Subcutaneous adipose tissue (tissue), 4 donors: ENCODE results near the gene MOSMO. TPM values are rescaled to one million over a fixed set of nuclear protein-coding genes. Genes with fewer than 3 reads are reported as not detected.

Experiments
- total RNA-seq, 4 donors: library from RNA; depleted of rRNA; stranded (reverse); fragments of >200 nt; gene quantifications; one replicate each; pipeline ENCODE4 v1.1.0, GENCODE V29; 2016
- TF ChIP-seq, protein P1 (sequence below): fragments of 450-650 bp; IDR thresholded peaks from one replicate; pipeline ENCODE4 v1.5.1; 2016; ENCODE audit warnings: low read depth, mild to moderate bottlenecking, control low read depth, antibody characterized with exemption, moderate library complexity

MOSMO gene
- total RNA-seq, 4 donors from 2014 or later, result 15.3 to 33.4 (median 23.8) TPM

- TF ChIP-seq, protein P1, sequence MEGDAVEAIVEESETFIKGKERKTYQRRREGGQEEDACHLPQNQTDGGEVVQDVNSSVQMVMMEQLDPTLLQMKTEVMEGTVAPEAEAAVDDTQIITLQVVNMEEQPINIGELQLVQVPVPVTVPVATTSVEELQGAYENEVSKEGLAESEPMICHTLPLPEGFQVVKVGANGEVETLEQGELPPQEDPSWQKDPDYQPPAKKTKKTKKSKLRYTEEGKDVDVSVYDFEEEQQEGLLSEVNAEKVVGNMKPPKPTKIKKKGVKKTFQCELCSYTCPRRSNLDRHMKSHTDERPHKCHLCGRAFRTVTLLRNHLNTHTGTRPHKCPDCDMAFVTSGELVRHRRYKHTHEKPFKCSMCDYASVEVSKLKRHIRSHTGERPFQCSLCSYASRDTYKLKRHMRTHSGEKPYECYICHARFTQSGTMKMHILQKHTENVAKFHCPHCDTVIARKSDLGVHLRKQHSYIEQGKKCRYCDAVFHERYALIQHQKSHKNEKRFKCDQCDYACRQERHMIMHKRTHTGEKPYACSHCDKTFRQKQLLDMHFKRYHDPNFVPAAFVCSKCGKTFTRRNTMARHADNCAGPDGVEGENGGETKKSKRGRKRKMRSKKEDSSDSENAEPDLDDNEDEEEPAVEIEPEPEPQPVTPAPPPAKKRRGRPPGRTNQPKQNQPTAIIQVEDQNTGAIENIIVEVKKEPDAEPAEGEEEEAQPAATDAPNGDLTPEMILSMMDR, result no peak
Measured at GRCh38 chr16:22071331-22071910, 63.5 kb downstream of the MOSMO start.

DNA sequence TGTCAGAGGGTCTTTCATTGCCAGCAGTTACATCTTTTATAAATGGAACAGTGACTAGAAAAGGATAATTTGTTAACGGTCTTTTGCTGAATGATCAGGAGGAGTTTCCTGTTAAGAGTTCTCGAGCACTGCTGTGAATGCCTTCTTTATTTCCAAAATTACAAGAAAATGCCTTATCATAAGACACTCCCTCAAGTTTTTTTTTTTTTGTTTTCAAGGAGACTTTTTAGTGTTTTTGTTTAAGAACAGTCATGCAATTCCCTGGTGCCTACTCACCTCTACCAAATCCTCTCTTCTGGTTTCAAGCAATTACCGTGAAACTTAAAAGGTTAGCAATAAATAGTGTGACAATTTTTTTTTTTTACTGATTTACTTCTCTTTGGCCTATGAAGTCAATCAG lies 65.4 kb downstream of the MOSMO start:
- TF ChIP-seq, protein P1, result no peak

GRCh38 chr16:22075043-22075757 lies 67.3 kb downstream of the MOSMO start:
- TF ChIP-seq, protein P1, result no peak

DNA sequence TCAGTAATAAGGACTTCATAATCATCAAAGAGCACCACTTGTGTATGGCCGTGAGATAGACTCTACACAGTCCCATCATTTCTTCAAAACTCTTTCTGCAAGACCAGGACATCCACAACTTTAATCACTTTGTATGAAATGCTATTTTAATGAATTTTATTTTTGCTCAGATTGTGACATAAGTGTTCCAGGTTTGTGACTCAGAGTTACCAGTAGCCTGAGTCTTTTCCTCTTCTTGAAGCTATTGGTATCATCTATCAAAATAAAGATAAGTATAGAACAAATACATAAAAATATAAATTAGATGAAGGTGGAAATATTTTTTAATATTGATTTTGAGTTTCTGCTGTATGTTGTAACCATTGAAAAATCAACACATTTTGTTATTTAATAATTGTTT lies 67.9 kb downstream of the MOSMO start:
- TF ChIP-seq, protein P1, result no peak

DNA sequence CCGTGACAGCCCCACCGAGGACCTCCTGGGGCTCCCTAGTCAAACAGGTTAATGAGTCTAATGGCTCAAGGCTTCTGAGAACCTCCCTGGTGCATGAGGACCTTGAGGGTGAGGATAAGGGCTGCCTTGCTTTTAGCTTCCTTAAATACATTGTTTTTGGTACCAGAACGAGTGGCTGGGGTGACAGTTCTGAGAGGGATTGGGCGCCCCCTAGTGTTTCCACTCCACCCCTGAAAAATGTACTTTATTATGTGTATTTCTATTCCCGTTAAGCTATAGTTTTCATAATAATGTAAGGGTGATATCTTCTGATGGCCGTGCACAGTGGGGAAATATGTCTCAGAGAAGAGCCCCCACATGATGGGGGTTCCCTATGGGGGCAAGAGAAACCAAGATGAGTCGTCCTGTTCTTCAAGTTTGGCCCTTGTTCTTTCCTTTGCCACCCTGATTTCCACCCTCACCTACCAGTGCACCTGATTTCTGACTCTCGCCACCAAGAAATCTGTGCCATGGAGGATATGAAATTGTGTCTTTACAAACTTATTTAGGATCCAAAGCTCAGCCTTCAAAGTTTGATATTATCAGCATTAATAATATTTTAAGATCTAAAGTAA lies 69.9 kb downstream of the MOSMO start:
- TF ChIP-seq, protein P1, result no peak

DNA sequence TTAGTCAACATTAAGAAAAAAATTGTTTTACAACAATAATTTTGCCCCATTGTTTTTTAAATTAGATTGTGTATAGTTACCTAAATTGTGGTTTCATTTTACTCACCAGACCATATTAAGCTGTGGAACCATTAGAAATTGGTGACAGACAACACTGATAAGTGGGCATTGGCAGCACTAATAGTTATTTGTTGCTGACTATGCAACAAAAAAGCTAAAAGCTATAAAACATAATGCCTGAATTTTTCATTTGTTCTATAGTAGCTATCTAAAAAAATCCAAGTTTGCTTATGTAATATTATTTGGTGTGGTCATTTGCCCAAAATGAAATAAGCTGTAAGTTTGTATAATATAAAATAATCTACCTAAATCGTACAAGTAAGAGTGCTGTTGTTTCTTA lies 70.7 kb downstream of the MOSMO start:
- TF ChIP-seq, protein P1, result no peak

DNA sequence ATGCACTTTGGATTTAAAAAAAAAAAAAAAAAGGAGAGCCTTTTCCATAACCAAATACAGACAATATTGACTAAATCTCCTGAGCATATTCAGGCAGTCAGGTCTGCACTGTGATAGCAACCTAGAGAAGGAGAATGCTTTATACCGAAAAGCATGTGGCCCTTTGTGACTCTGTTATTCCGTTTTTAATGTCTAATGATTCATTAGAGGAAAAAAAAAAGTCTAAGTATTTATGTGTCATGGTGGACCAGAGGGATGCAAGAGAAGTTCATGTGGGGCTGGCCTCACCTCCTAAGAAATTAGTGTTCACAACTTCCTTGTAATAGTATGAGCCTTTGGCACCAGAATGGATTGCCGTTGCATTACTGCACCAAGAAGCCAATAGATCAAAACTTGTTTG lies 73.1 kb downstream of the MOSMO start:
- TF ChIP-seq, protein P1, result no peak
